GM19240 (cell line): ENCODE results near the gene ECHDC3.

Experiments
- DNase-seq: peaks from one replicate; pipeline ENCODE4 v3.0.0; 2011; ENCODE audit warnings: low spot score; ENCODE audit not compliant: insufficient read length

The ECHDC3 gene

DNA sequence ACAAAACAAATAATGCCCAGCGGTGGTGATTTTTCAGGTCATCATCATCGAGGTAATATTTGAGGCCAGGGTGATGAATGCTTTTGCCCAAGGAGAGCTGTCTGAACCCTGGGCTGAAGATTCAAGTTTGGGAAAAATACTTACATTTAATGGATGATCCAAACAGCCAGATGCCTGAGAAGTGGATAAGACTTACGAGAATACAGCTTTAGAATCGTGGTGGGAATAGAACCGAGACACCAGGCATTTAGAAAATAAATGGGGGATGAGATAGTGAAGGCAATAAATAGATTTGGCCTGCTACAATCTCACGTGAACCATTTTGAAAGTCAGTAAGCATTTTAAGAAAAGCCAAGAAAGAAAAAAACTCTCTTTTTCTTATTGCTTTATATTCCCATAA, 68.8 kb downstream of the ECHDC3 start:
- DNase-seq = no peak

DNA sequence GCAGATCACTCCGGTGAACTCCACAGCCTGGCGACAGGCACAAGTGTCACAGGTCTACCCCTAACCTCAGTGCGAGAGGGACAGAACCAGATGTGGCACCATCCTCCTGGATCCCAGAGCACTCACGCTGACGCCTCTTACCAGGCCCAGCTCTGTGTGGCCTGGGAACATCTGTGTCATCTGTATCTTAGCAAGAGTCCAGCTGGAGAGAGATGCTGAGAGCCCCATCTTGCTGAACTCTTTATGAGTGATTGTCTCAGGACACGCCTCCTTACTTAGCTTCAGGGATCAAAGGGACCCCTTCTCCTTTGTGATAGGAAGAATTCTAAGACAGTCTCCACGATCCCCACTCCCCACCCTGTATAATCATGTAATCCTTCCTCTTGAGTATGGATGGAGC, 71.0 kb downstream of the ECHDC3 start:
- no peak for DNase-seq
